ENCODE measurements around the gene SQSTM1. TPM values are rescaled to one million over a fixed set of nuclear protein-coding genes. Genes with fewer than 3 reads are reported as not detected.

The SQSTM1 gene
- total RNA-seq, 1 experiment from 2014 or later = 985 TPM

- TF ChIP-seq REST (IDR thresholded peaks at IDR 0.05; ENCODE audit: insufficient read depth in 1 of 2, low read depth in 2 of 2, low read length in 1 of 2) = 0 out of 4 replicates have a peak, but pooled peaks of 1 of the 2 experiments have one; percentile 23
- peak; percentile 95 for TF ChIP-seq CTCF (IDR thresholded peaks at IDR 0.05)
- TF ChIP-seq SIN3A (IDR thresholded peaks at IDR 0.05; ENCODE audit: borderline replicate concordance, insufficient read depth, low read depth, low read length) = peak; percentile 76; the same call in 1 of the 2 replicates
- TF ChIP-seq POLR2AphosphoS5 (IDR thresholded peaks at IDR 0.05; ENCODE audit: low read depth, low read length) = peak; percentile 94
- no peak for TF ChIP-seq TCF7L2 (IDR thresholded peaks at IDR 0.05; ENCODE audit: low read depth, low read length)
- DNase-seq (ENCODE audit: low read depth, low spot score) (no peak), ATAC-seq (peak; percentile 86)
- ChIA-PET POLR2A (interaction anchor here (0.6 kb wide), 2 partner anchors 25 to 67 kb away, joined by 3 to 15 read pairs; no protein-coding TSS in a partner anchor), CTCF (interaction anchor here (0.6 to 0.7 kb wide), 3 partner anchors 11 to 64 kb away, joined by 4 to 10 read pairs (median 4); no protein-coding TSS in a partner anchor)
- H3K27ac ChIP-seq (ENCODE audit: low read length) = peak overlapping the region; percentile 89
- intact Hi-C loops (cut with micrococcal nuclease; ENCODE audit: unreplicated experiment) = no loop called here
- in situ Hi-C loops (cut with HindIII; ENCODE audit: low pct_unique_long_range_greater_than_20kb, low sequenced_read_pairs) = no loop called here
- BruUV-seq (replicated peaks) = no TSS peak
- H3K36me3 ChIP-seq (ENCODE audit: control insufficient read depth, insufficient read depth, low read length) = peaks cover 4% of the 10 kb centered on the region
- no peaks in the 10 kb centered on the region for H3K27me3 ChIP-seq (ENCODE audit: control insufficient read depth, insufficient read depth, low read length)
- H3K4me1 ChIP-seq (ENCODE audit: control insufficient read depth, insufficient read depth, low read length) = peaks cover 9% of the 10 kb centered on the region
- peak overlapping the region; percentile 55 to 65 for H3K4me3 ChIP-seq (ENCODE audit: low read depth in 2 of 2, low read length in 2 of 2)
- H3K9me3 ChIP-seq (ENCODE audit: control insufficient read depth, insufficient read depth, low read depth, low read length) = no peaks in the 10 kb centered on the region
These were observed 24.6 kb upstream of the SQSTM1 start for GRCh38 chr5:179795863-179796833.

GRCh38 chr5:179796877-179797608, 23.7 kb upstream of the SQSTM1 start:
- in situ Hi-C loops (cut with HindIII; ENCODE audit: low pct_unique_long_range_greater_than_20kb, low sequenced_read_pairs) = no loop called here
- no peaks in the 10 kb centered on the region for H3K27me3 ChIP-seq (ENCODE audit: control insufficient read depth, insufficient read depth, low read length)
- DNase-seq (ENCODE audit: low read depth, low spot score) = no peak
- no TSS peak for BruUV-seq (replicated peaks)
- POLR2A ChIA-PET = interaction anchor here (0.6 kb wide), 1 partner anchor 68 kb away, joined by 3 read pairs; no protein-coding TSS in a partner anchor
- no peaks in the 10 kb centered on the region for H3K9me3 ChIP-seq (ENCODE audit: control insufficient read depth, insufficient read depth, low read depth, low read length)
- peaks cover 10% of the 10 kb centered on the region for H3K4me1 ChIP-seq (ENCODE audit: control insufficient read depth, insufficient read depth, low read length)
- intact Hi-C loops (cut with micrococcal nuclease; ENCODE audit: unreplicated experiment) = no loop called here
- TF ChIP-seq CTCF (IDR thresholded peaks at IDR 0.05) = no peak
- CTCF ChIA-PET = no interaction called here
- peak overlapping the region; percentile 55 to 65 for H3K4me3 ChIP-seq (ENCODE audit: low read depth in 2 of 2, low read length in 2 of 2)
- no peak for ATAC-seq
- peak overlapping the region; percentile 89 for H3K27ac ChIP-seq (ENCODE audit: low read length)
- peaks cover 4% of the 10 kb centered on the region for H3K36me3 ChIP-seq (ENCODE audit: control insufficient read depth, insufficient read depth, low read length)

All from Panc1 (cell line).